Smooth muscle cell of the pulmonary artery (primary cell): Measurements from ENCODE around the gene UCHL1. TPM values are rescaled to one million over a fixed set of nuclear protein-coding genes. Genes with fewer than 3 reads are reported as not detected.

ENCODE experiments used
- total RNA-seq: library from RNA; depleted of rRNA; stranded (reverse); fragments of >200 nt; gene quantifications from 2 replicates; pipeline ENCODE4 v1.2.3, GENCODE V29; 2014

Gene UCHL1
- 213 and 291 TPM in 2 replicates for total RNA-seq

GRCh38 chr4:41256740-41257256 lies at the start of gene UCHL1:
Gene UCHL1 (plus strand): TSS chr4:41256928. CDS start chr4:41256977, 49 bp downstream.

GRCh38 chr4:41214136-41214824 lies 42.4 kb upstream of the UCHL1 start, which contains the start of gene APBB2:
Gene APBB2 (minus strand): TSS chr4:41214542. CDS start chr4:41033254, 181,288 bp downstream.

Other genes starting within 250 kb of the UCHL1 start
- 47.6 and 87.1 TPM in 2 replicates for gene APBB2, start 42.4 kb upstream of the UCHL1 start, total RNA-seq